GM18505 (cell line): ENCODE results near the gene ERP27.

Source experiments
- ATAC-seq: cut with Tn5 transposase; IDR thresholded peaks from one replicate; pipeline ENCODE4 v1.9.1; 2021; ENCODE audit not compliant: unreplicated experiment
- POLR2A ChIP-seq: IDR thresholded peaks from 4 replicates; pipeline ENCODE4 v1.6.1; 2011; ENCODE audit warnings: borderline replicate concordance; ENCODE audit not compliant: insufficient read depth, insufficient read length; ENCODE audit errors: extremely low read depth

Gene ERP27

GRCh38 chr12:14952299-14952921 is 14.1 kb upstream of the ERP27 start:
- TF ChIP-seq POLR2A = no peak
- ATAC-seq = peak; percentile 54

- ATAC-seq = no peak
- TF ChIP-seq POLR2A = no peak
These were observed 13.5 kb upstream of the ERP27 start for GRCh38 chr12:14951851-14952250.

GRCh38 chr12:14950982-14951746 is 12.8 kb upstream of the ERP27 start:
- no peak for ATAC-seq
- no peak for TF ChIP-seq POLR2A

- ATAC-seq = no peak
These were observed 12.1 kb upstream of the ERP27 start for GRCh38 chr12:14950421-14950820.

GRCh38 chr12:14949631-14950030 is 11.3 kb upstream of the ERP27 start:
- no peak for ATAC-seq

More at GRCh38 chr12:14950421-14950820, 12.1 kb upstream of the ERP27 start:
- no peak for TF ChIP-seq POLR2A

GRCh38 chr12:14948672-14949071 is 10.3 kb upstream of the ERP27 start:
- peak; percentile 71 for TF ChIP-seq POLR2A
- peak; percentile 92 for ATAC-seq

More at GRCh38 chr12:14949631-14950030, 11.3 kb upstream of the ERP27 start:
- no peak for TF ChIP-seq POLR2A

- TF ChIP-seq POLR2A = no peak
- no peak for ATAC-seq
These were observed 8.5 kb upstream of the ERP27 start for GRCh38 chr12:14946861-14947260.

GRCh38 chr12:14946162-14946561 is 7.8 kb upstream of the ERP27 start:
- TF ChIP-seq POLR2A = no peak
- ATAC-seq = no peak

GRCh38 chr12:14942196-14942931 is 4.0 kb upstream of the ERP27 start:
- no peak for ATAC-seq
- TF ChIP-seq POLR2A = no peak

GRCh38 chr12:14941369-14941768 is 3.0 kb upstream of the ERP27 start:
- no peak for ATAC-seq
- no peak for TF ChIP-seq POLR2A

GRCh38 chr12:14937689-14938088 is 648 bp downstream of the ERP27 start:
- no peak for TF ChIP-seq POLR2A
- ATAC-seq = no peak

- ATAC-seq = no peak
- no peak for TF ChIP-seq POLR2A
These were observed 1.3 kb downstream of the ERP27 start for GRCh38 chr12:14937014-14937413.

GRCh38 chr12:14936224-14936861 is 2.0 kb downstream of the ERP27 start:
- no peak for TF ChIP-seq POLR2A
- no peak for ATAC-seq

GRCh38 chr12:14935031-14935430 is 3.3 kb downstream of the ERP27 start:
- TF ChIP-seq POLR2A = no peak
- ATAC-seq = no peak

- ATAC-seq = no peak
- TF ChIP-seq POLR2A = no peak
These were observed 3.8 kb downstream of the ERP27 start for GRCh38 chr12:14934511-14934910.
